Hepatocyte (in vitro differentiated cells): Measurements from ENCODE around the gene COL9A2. TPM values are rescaled to one million over a fixed set of nuclear protein-coding genes. Genes with fewer than 3 reads are reported as not detected.

Experiments used
- DNase-seq: peaks from one replicate; pipeline ENCODE4 v3.0.0-alpha.2; 2016; ENCODE audit warnings: low spot score
- H2AFZ ChIP-seq: fragments of 200-600 bp; sonication (generic); 2 replicates; pipeline ENCODE4 v1.6.0; 2016; ENCODE audit warnings: antibody characterized with exemption, mild to moderate bottlenecking
- H3K27ac ChIP-seq: fragments of 200-600 bp; sonication (generic); 2 replicates; pipeline ENCODE4 v1.5.1; 2016; ENCODE audit warnings: mild to moderate bottlenecking
- H3K27me3 ChIP-seq: fragments of 200-600 bp; sonication (generic); 2 replicates; pipeline ENCODE4 v1.6.1; 2016
- H3K36me3 ChIP-seq: fragments of 200-600 bp; sonication (generic); replicated peaks from 2 replicates; pipeline ENCODE4 v1.5.1; 2016; ENCODE audit warnings: low read depth; ENCODE audit not compliant: insufficient read depth
- H3K4me1 ChIP-seq: fragments of 200-600 bp; sonication (generic); 2 replicates; pipeline ENCODE4 v1.5.1; 2016; ENCODE audit warnings: mild to moderate bottlenecking, moderate library complexity; ENCODE audit not compliant: insufficient read depth
- H3K4me2 ChIP-seq: fragments of 200-600 bp; sonication (generic); 2 replicates; pipeline ENCODE4 v1.6.0; 2016
- H3K4me3 ChIP-seq: fragments of 200-600 bp; sonication (generic); 2 replicates; pipeline ENCODE4 v1.5.1; 2016; ENCODE audit warnings: mild to moderate bottlenecking
- H3K79me2 ChIP-seq: fragments of 200-600 bp; sonication (generic); 2 replicates; pipeline ENCODE4 v1.6.0; 2017; ENCODE audit warnings: mild to moderate bottlenecking
- H3K9me2 ChIP-seq: fragments of 200-600 bp; sonication (generic); replicated peaks from 2 replicates; pipeline ENCODE4 v1.6.0; 2017; ENCODE audit warnings: mild to moderate bottlenecking; ENCODE audit not compliant: insufficient read depth
- H3K9me3 ChIP-seq: fragments of 200-600 bp; sonication (generic); 2 replicates; pipeline ENCODE4 v1.5.1; 2016; ENCODE audit warnings: low read depth, mild to moderate bottlenecking
- H4K20me1 ChIP-seq: fragments of 200-600 bp; sonication (generic); 2 replicates; pipeline ENCODE4 v1.6.0; 2016; ENCODE audit warnings: mild to moderate bottlenecking; ENCODE audit not compliant: insufficient read depth, poor library complexity, severe bottlenecking
- CTCF ChIP-seq: fragments of 200-600 bp; sonication (generic); IDR thresholded peaks from 2 replicates; pipeline ENCODE4 v1.5.1; 2016; ENCODE audit warnings: antibody characterized with exemption, mild to moderate bottlenecking; ENCODE audit not compliant: poor library complexity
- EZH2 ChIP-seq: fragments of 200-600 bp; sonication (generic); IDR thresholded peaks from 2 replicates; pipeline ENCODE4 v1.6.1; 2016; ENCODE audit warnings: antibody characterized with exemption, mild to moderate bottlenecking, borderline replicate concordance
- EZH2phosphoT487 ChIP-seq: fragments of 200-600 bp; sonication (generic); IDR thresholded peaks from one replicate; pipeline ENCODE4 v1.6.1; 2018; ENCODE audit warnings: antibody characterized with exemption, mild to moderate bottlenecking, low read depth, moderate library complexity; ENCODE audit not compliant: unreplicated experiment, severe bottlenecking
- WGBS: methylation state at CpG from one replicate; pipeline ENCODE4 v1.1.6; 2016; ENCODE audit warnings: low lambda C conversion rate; ENCODE audit errors: missing lambda C conversion rate; 5-methylcytosine and 5-hydroxymethylcytosine counted together
- polyA plus RNA-seq: library from polyadenylated mRNA; unstranded; fragments of >200 nt; fragmentation: Nextera tagmentation; extraction: Ambion mirVana; gene quantifications from 2 replicates; pipeline ENCODE4 v1.2.1, GENCODE V29; 2016
- total RNA-seq: library from RNA; depleted of rRNA; stranded (reverse); fragments of >200 nt; gene quantifications from 2 replicates; pipeline ENCODE4 v1.2.3, GENCODE V29; 2014

The COL9A2 gene
- total and polyA plus RNA-seq, 2 experiments from 2014 or later, result 20.6 to 24.9 TPM

GRCh38 chr1:40307186-40307585 lies 9.9 kb downstream of the COL9A2 start:
- Histone ChIP-seq H3K4me3 (no peak overlapping the region), H3K27me3 (no peaks in the 10 kb centered on the region), H3K36me3 (no peaks in the 10 kb centered on the region), H3K9me2 (no peaks in the 10 kb centered on the region), H2AFZ (no peak overlapping the region), H3K9me3 (no peaks in the 10 kb centered on the region), H3K27ac (no peak overlapping the region), H3K4me2 (no peak overlapping the region), H3K4me1 (no peaks in the 10 kb centered on the region), H3K79me2 (no peaks in the 10 kb centered on the region), H4K20me1 (no peaks in the 10 kb centered on the region)
- TF ChIP-seq CTCF (no peak), EZH2 (no peak)
- WGBS, result 95% methylated on average over 6 of the region's 6 CpGs
- DNase-seq, result no peak

DNA sequence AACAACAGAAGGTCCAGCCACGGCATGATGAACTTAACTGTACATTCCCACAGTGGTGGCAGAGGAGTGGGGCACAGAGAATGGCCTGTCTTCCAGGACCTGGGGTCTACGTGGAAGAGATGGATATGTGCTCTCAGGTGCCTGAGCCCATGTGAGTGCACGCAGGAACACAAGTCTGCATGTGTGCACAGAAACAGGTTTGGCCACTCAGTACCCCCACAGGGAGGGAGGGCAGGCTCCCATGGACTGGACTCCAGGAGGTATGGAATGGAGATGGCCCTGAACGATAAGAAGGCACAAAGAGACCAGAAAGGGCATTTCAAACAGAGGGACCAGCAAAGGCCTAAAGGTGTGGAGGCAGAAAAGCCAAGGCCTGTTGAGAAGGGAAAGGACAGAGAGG lies 10.8 kb downstream of the COL9A2 start:
- no peak for DNase-seq
- no peaks in the 10 kb centered on the region for H3K9me2 ChIP-seq
- no peaks in the 10 kb centered on the region for H3K9me3 ChIP-seq
- no peak overlapping the region for H3K27ac ChIP-seq
- H3K4me1 ChIP-seq, result no peaks in the 10 kb centered on the region
- no peak overlapping the region for H3K4me2 ChIP-seq
- no peaks in the 10 kb centered on the region for H3K27me3 ChIP-seq
- no peak overlapping the region for H2AFZ ChIP-seq
- no peak overlapping the region for H3K4me3 ChIP-seq
- H3K36me3 ChIP-seq, result no peaks in the 10 kb centered on the region
- TF ChIP-seq EZH2phosphoT487 (no peak), EZH2 (no peak), CTCF (no peak)
- WGBS, result 70% methylated on average over 4 of the region's 4 CpGs
- no peaks in the 10 kb centered on the region for H3K79me2 ChIP-seq
- H4K20me1 ChIP-seq, result no peaks in the 10 kb centered on the region

- no peaks in the 10 kb centered on the region for H3K4me1 ChIP-seq
- H3K4me3 ChIP-seq, result no peak overlapping the region
- no peak for DNase-seq
- no peak overlapping the region for H3K27ac ChIP-seq
- no peak overlapping the region for H3K4me2 ChIP-seq
- no peaks in the 10 kb centered on the region for H3K9me2 ChIP-seq
- WGBS, result 87% methylated on average over 2 of the region's 2 CpGs
- H3K9me3 ChIP-seq, result no peaks in the 10 kb centered on the region
- no peaks in the 10 kb centered on the region for H3K36me3 ChIP-seq
- H2AFZ ChIP-seq, result no peak overlapping the region
- no peak for TF ChIP-seq EZH2
- no peak for TF ChIP-seq EZH2phosphoT487
- TF ChIP-seq CTCF, result no peak
- H4K20me1 ChIP-seq, result no peaks in the 10 kb centered on the region
- H3K27me3 ChIP-seq, result no peaks in the 10 kb centered on the region
- H3K79me2 ChIP-seq, result no peaks in the 10 kb centered on the region
Measured at GRCh38 chr1:40305871-40306270, 11.2 kb downstream of the COL9A2 start.

DNA sequence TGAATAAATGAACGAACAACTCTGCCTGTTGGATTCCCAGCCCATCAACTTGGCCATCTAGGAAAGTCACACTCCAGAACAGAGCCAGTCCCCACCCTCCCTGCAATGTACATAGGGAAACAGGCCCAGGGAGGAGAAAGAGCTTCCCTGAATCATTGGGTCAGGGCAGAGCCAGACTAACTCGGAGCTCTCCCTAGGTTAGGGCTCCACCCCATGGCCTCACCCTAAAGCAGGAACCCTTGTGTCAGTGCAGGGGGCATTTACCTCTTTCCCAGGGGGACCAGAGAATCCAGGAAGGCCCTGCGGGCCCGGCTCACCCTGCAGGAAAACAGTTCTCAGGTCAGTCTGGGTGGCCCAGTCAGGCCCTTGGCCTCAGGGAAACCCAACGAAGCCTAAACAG lies 11.6 kb downstream of the COL9A2 start:
- 79% methylated on average over 5 of the region's 5 CpGs for WGBS

More for the DNA sequence above, 11.6 kb downstream of the COL9A2 start:
- H3K79me2 ChIP-seq, result no peaks in the 10 kb centered on the region
- no peaks in the 10 kb centered on the region for H3K9me2 ChIP-seq
- H3K27me3 ChIP-seq, result no peaks in the 10 kb centered on the region
- H3K4me1 ChIP-seq, result no peaks in the 10 kb centered on the region
- H3K36me3 ChIP-seq, result no peaks in the 10 kb centered on the region
- H3K9me3 ChIP-seq, result no peaks in the 10 kb centered on the region
- no peak overlapping the region for H3K4me2 ChIP-seq
- no peaks in the 10 kb centered on the region for H4K20me1 ChIP-seq
- no peak overlapping the region for H3K27ac ChIP-seq
- H3K4me3 ChIP-seq, result no peak overlapping the region
- TF ChIP-seq EZH2 (no peak), CTCF (no peak), EZH2phosphoT487 (no peak)
- no peak for DNase-seq
- H2AFZ ChIP-seq, result no peak overlapping the region
